ENCODE data around the gene ITGA6.

- TF ChIP-seq CTCF (IDR thresholded peaks at IDR 0.05) (no peak), POLR2A (IDR thresholded peaks at IDR 0.05) (no peak), EP300 (IDR thresholded peaks at IDR 0.05) (no peak)
Measured at GRCh38 chr2:172535119-172535518, 107.7 kb downstream of the ITGA6 start.
